GM13976 (cell line): ENCODE data around the gene GPR173.

Experiments
- DNase-seq: peaks from one replicate; pipeline ENCODE4 v3.0.0; 2012; ENCODE audit warnings: low spot score
- CTCF ChIP-seq: IDR thresholded peaks from 2 replicates; pipeline ENCODE4 v1.5.1; 2012; ENCODE audit warnings: borderline replicate concordance, mild to moderate bottlenecking; ENCODE audit not compliant: insufficient read depth; ENCODE audit errors: extremely low read depth, missing control alignments, control extremely low read depth
- in situ Hi-C: fragments of 300-500 bp; cut with MboI; formaldehyde crosslinking; loops from one replicate; pipeline ENCODE4 v1.12.0; 2022; ENCODE audit warnings: low sequenced_read_pairs, mixed read lengths, inconsistent platforms; ENCODE audit not compliant: unreplicated experiment

The GPR173 gene

DNA sequence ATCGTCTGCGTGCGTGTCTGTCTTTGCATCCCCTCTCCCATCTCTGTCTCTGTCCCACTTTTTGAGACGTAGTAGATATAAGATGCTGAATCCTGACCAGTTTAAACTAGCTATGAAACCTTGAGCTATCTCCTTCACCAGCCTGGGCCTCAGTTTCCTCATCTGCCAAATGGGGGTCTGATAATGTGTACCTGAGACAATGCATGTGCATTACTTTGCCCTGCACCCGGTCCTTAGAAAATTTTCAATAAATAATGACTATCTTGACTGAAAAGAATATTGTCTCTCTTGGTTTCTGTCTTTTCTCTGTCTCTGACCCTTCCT is 46.0 kb downstream of the GPR173 start:
- no peak for TF ChIP-seq CTCF
- DNase-seq: no peak
- in situ Hi-C loops: no loop called here

DNA sequence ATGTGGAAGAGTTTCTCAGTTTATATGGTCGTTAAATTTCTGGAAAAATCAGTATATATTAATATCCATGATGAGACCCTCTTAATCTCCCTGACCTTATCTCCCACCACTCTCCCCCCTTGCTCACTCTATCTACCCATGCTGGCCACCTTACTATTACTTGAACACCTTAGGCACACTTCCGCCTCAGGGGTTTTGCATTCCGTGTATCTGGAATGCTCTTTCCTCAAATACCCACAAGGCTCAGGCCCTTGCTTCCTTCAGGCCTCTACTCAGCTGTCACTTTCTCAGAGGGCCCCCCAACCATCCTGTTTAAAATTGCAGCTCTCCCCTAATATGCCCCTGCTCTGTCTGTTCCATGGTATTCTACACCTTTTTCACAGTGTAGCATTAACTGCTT is 47.2 kb downstream of the GPR173 start:
- in situ Hi-C loops: no loop called here
- no peak for DNase-seq
- TF ChIP-seq CTCF: no peak

DNA sequence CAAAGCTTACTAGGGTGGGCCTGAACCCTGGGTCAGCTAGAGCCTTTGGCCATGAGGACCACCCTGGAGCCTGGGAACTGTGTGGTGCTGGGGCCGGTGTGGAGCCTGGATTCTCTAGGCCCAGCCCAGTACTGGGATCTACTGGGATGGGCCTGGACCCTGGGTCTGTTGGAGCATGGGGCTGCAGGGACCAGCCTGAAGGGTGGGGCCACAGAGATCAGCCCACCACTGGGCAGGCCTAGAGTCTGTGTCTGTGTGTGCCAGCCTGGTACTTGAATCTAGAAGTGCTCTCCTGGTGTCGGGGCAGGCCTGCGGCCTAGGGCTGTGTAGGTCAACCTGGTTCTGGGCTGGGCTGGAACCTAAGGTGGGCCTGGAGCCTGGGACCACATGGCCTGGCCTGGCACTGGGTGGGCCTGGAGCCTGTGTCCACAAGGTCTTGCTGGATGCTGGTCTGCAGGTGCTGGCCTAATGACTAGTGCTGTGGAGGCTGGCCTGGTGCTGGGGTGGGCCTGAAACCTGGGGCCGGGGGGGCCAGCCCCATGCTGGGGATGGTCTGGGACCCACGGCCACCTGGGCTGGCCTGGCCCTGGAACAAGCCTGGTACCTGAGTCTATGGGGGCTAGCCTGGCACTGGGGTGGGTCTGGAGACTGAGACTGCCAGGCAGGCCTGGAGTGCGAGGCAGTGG is 66.4 kb downstream of the GPR173 start:
- no peak for DNase-seq
- in situ Hi-C loops: no loop called here
- no peak for TF ChIP-seq CTCF

DNA sequence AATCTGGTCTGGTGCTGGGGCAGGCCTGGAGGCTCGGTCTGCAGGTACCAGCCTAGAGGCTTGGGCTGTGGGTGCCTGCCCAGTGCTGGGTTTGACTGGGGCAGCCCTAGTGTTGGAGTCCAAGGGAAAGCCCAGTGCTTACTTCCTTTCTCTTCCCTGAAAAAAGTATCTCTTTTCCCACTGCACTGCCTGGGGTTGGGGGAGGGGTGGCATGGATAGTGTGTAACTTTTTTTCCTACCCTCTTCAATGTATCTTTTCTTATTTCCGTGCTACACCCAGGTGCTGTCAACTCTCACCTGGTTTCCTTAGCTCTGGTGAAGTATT is 66.9 kb downstream of the GPR173 start:
- in situ Hi-C loops: no loop called here
- no peak for TF ChIP-seq CTCF
- DNase-seq: no peak

DNA sequence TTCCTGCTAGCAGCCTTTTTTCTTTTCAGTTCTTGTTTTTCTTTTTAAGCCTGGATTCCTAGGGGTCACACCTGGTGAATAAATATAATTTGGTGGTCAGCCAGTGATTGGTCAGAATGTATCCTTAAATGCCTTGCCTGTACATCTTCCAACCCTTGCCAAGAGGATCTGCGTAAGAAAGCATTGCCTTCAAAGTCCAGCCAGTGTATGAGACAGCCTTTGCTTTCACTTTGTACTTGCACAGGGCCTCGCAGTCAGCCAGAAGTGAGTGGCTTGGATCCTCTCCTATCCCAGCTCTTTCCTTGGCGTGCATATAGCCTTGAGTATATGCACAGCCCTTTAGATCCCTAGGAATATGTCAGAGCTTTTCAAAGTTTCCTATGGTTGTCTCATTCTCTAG is 67.5 kb downstream of the GPR173 start:
- TF ChIP-seq CTCF: no peak
- DNase-seq: no peak

DNA sequence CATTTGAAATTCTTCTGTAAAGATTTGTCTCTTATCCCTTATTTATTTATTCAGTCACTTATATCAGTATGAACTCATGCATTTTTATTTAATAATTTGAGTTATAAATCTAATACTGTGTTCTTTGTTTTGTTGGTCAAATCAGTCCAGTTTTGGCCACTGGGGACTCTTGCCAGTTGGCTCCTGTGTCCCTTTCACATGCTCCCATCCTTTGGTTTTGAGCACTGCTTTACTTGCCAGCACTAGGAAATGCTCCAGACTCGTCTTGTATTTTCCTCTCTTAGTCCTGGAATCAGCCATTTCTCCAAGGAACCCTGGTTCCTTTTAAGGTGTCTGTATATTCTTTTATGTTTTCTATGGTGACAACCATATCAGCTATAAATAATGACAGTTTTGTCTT is 73.4 kb downstream of the GPR173 start:
- no peak for DNase-seq
- in situ Hi-C loops: no loop called here
- no peak for TF ChIP-seq CTCF

More for the DNA sequence above, 67.5 kb downstream of the GPR173 start:
- in situ Hi-C loops: no loop called here

DNA sequence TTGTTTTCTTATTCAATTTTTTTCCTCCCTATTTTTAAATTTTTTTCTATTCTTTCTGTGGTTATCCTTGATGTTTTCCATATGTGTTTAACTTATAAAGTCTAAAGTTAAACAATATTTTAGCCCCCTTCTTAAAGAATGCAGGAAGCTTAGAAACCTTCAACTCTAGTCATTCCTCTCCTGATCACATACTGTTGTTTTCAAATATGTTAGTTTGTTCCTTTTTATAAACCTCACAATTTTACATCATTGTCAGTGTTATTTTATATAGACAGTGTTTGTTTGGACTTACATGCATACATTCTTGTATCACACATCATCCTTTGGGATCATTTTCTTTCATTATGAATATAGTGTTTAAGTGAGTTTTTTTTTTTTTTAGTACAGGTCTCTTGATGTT is 76.9 kb downstream of the GPR173 start:
- in situ Hi-C loops: no loop called here
- DNase-seq: no peak
- TF ChIP-seq CTCF: no peak
